Renal cortex interstitium (tissue), 11 donors: ENCODE measurements around the gene RBM43. TPM values are rescaled to one million over a fixed set of nuclear protein-coding genes. Genes with fewer than 3 reads are reported as not detected.

Experiments
- DNase-seq, 11 donors: peaks; one replicate each; pipeline ENCODE4 v3.0.0-alpha.2; 2013; ENCODE audit warnings: low read depth in 9 of 11, low spot score in 4 of 11; ENCODE audit errors: extremely low read depth in 1 of 11
- polyA plus RNA-seq, 3 donors: library from polyadenylated mRNA; unstranded; fragments of 120-200 nt; gene quantifications; one replicate each; pipeline ENCODE4 v1.2.1, GENCODE V29; 2013; ENCODE audit not compliant: insufficient read length in 3 of 3

The RBM43 gene
- polyA plus RNA-seq, 3 donors, result 11.8 to 16.4 (median 12.9) TPM

GRCh38 chr2:151280271-151280670, 18.6 kb upstream of the RBM43 start:
- no peak for DNase-seq

- no peak for DNase-seq
Observed at GRCh38 chr2:151278487-151278886, 16.8 kb upstream of the RBM43 start.

- no peak for DNase-seq
Observed at GRCh38 chr2:151277067-151277466, 15.4 kb upstream of the RBM43 start.

DNA sequence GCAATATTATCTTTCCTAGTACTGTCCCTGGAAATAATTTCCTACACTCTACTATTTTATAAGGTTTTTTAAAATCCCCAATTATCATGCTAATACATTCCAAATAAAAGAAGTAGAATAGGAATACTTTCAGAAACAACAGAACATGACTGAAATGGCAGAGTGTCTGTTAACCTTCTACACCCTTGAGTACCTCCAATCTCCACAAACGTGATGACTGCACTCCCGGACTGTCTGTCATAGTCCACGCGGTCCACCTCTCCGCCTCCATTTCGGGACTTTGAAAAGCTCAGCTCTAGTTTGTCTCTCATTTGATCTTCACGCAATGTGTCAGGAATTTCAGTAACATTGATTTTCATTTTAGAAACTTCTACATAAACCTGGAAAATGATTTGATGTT, 13.6 kb upstream of the RBM43 start:
- DNase-seq, result no peak

- no peak for DNase-seq
Observed at GRCh38 chr2:151271824-151272223, 10.2 kb upstream of the RBM43 start.

GRCh38 chr2:151269798-151270568, 8.3 kb upstream of the RBM43 start:
- no peak for DNase-seq

DNA sequence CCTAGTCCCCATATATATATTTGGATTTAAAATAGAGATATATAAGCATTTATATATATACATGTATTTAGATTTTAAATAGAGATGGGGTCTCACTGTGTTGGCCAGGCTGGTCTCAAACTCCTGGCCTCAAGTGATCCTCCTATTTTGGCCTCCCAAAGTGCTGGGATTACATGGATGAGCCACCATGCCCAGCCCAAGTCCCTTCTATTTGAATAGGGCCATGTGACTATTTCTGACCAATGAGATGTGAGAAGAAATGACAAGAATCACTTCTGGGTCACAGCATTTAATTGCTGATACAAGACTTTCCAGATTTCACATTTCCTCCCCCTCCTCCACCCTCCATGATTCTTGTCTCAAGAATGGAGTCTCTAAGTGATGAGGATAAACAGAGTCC, 6.4 kb upstream of the RBM43 start:
- DNase-seq, result no peak

GRCh38 chr2:151267537-151267936, 5.9 kb upstream of the RBM43 start:
- DNase-seq, result no peak

DNA sequence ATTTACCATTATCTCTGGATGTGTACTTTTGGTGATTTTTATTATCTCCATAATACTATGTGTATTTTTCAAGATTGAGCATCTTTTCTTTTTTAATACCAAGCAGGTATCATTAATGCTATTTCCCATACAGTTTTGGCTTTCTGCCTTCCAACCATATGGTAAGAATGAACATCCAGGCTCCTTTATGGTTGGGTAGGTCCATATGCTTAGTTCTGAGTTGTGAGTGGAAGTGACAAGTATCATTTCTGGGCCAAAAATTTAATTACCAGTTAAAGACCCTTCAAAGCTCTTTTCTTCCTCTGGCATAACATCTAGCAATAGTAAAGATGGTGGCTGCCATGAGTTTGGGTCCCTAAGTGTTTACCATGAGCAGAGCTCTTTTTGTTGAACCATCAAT, 4.3 kb upstream of the RBM43 start:
- no peak for DNase-seq

DNA sequence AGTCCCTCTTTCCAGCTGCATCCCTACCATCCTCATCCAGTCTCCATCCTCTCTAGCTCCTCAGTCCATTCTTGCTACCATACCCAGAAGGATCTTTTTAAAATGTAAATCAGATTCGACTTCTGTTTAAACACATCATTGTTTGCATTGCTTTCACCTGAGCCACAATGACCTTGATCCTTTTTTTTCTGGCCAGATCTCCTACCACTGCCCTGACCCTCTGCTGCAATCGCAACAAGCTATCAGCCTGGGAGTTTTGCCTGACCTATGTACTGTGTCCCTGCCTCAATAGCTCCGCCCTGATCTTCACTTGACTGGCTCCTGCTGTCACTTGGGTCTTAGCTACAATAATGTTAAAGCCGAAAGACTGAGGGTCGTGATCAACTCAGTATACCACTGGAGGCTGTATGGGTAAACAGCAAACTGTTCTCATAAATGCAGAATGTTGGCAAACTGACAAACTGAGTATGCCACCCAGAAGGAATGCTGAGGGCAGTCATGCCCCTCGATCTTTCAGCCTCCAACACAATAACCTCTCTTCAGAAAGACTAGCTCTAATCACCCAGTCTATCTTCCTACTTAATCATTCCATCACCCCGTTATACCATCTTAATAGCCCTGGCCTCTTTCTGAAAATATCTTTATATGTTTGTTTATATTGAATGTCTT, 2.6 kb upstream of the RBM43 start:
- DNase-seq, result peak in 1 of 11 donors; percentile 5

DNA sequence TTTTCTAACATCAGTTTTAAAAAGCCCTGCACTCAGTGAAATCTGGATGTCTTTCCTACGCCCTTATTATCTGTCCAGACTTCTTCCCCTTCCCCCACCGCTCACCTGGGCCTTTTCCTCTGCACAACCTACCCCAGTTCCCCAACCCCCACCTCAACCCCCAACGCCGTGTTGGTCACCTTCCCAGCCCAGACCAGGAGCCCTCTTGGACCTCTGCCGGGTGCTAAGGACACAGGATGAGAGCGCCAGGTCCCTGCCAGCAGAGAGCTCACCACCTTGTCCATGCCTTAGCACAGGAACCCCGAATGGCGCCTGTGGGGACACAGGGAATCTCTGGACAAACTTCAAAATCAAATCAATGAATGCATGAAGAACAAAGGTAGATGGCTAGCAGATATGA, 966 bp upstream of the RBM43 start:
- DNase-seq, result no peak

DNA sequence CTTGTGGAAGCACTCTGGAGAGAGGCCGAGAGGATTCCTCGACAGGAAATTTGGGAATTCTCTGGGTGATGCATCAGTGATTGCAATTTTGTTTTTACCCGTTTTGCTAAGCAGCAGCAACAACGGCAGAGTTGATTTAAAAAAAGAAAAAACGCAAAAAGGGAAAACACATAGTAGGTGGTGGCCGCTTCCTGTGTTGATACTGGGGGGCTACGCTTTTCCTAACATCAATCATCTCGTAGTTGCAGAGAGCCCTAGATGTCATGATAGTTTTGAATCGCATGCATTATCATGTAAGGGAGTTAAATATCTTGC, 271 bp upstream of the RBM43 start:
- DNase-seq, result peak in 1 of 11 donors; percentile 1

DNA sequence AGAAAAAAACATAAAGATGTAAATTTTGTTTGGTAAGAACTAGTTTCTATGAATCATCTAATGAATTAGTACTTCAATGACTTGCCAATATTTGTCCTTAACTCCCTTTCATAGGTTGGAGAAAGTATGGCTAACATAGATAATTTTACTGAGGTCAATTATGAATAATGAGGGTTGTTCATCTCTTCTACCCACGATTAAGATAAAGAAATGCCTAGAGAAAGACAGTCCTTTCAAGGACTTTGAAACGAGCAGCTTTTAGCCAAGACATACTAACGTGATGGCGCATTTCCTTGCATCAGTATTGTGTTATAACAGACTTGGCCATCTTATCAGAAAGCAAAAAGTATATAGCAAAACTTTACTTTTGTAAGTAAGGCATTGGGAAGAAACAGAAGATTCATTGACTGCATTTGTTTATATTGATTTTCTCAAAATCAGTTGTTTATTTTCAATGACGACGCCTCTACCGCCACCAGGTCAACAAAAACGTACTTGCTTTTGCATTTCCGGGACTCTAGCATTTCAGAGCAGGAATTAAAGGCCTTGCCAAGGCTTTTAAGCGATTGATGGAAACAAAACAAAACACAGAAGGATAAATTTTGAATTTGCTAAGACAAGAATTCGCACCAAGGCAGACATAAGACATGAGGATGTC, 961 bp downstream of the RBM43 start:
- DNase-seq, result peak in 5 of 11 donors; percentile 10 to 67 (median 12)

GRCh38 chr2:151258121-151258520, 3.5 kb downstream of the RBM43 start:
- no peak for DNase-seq

DNA sequence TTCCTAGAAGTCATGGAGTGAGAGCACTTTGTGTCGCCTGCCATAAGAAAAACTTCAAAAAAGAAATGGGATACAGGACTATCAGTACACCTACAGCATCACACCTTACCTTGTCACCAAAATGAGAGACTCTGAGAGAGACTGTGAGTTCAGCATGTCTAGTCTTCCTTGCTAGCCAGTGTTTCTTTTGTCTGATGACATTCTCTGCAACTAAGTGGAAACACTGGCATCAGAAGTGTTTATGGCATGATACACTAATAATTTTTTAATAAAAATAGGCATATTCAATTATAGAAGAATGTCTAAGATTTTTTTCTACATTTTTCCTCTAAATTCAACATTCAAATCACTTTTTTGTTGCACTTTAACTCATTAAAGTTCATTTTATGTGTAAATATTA, 9.0 kb downstream of the RBM43 start:
- no peak for DNase-seq

DNA sequence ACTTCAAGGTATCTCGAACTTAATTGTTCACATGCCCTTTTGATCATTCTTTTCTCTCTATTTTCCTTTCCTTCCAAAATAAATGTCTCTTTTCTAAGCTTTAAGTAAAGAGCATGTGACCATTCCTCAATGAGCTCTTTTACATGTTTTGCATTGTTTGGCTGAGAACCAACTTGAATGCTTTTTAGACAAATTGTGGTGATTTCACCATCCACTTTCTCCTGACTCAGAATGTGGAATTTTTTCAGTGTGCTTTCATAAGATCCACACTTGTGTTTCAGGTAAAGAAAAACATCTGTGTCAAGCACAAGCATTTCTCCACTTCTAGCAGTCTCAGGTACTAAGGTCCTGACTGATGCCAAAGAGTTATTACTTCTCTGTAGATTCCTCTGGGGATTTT, 10.7 kb downstream of the RBM43 start:
- no peak for DNase-seq

GRCh38 chr2:151247432-151247831, 14.2 kb downstream of the RBM43 start:
- no peak for DNase-seq

- no peak for DNase-seq
Observed at GRCh38 chr2:151246152-151246551, 15.5 kb downstream of the RBM43 start.

- no peak for DNase-seq
Observed at GRCh38 chr2:151243468-151243867, 18.2 kb downstream of the RBM43 start.

- DNase-seq, result no peak
Observed at GRCh38 chr2:151241224-151241623, 20.4 kb downstream of the RBM43 start.
